Measurements from ENCODE around the gene SFSWAP.
"Not testable (repeated sequence)": the region's sequence is repeated elsewhere in the genome, so short reads cannot be mapped to it uniquely, and the experiment has no call there.

SFSWAP gene

GRCh38 chr12:131680392-131681256, 30.3 kb upstream of the SFSWAP start:
- H4K91ac ChIP-seq (ENCODE audit: low read depth, low read length, poor library complexity); H3K9ac ChIP-seq (ENCODE audit: low read depth, low read length, poor library complexity); H3K4me2 ChIP-seq (ENCODE audit: insufficient read depth, low read length, poor library complexity, severe bottlenecking); H3K79me1 ChIP-seq (ENCODE audit: low read depth, low read length); H3K36me3 ChIP-seq (replicated peaks in 1 of 2; ENCODE audit: control insufficient read depth in 2 of 2, insufficient read depth in 2 of 2, low read length in 2 of 2); H3K4me1 ChIP-seq (ENCODE audit: control insufficient read depth in 2 of 2, insufficient read depth in 1 of 2, low read depth in 1 of 2, low read length in 2 of 2); H3K27ac ChIP-seq (replicated peaks; ENCODE audit: low read length); H3K27me3 ChIP-seq (ENCODE audit: control insufficient read depth in 3 of 3, insufficient read depth in 3 of 3, low read depth in 1 of 3, low read length in 3 of 3); H2AFZ ChIP-seq (ENCODE audit: low read length); H2BK15ac ChIP-seq (ENCODE audit: low read length); H3K9me3 ChIP-seq (replicated peaks in 1 of 2; ENCODE audit: control insufficient read depth in 2 of 2, insufficient read depth in 1 of 2, low read depth in 1 of 2, low read length in 2 of 2); H2AK5ac ChIP-seq (ENCODE audit: low read depth, low read length); H3K4ac ChIP-seq (ENCODE audit: low read length); H2BK120ac ChIP-seq (ENCODE audit: low read depth, low read length); DNase-seq (ENCODE audit: low spot score); H3K14ac ChIP-seq (ENCODE audit: low read length); H2BK5ac ChIP-seq (ENCODE audit: low read length); H3K18ac ChIP-seq (ENCODE audit: low read length); H3K23ac ChIP-seq (ENCODE audit: low read depth, low read length, poor library complexity); H3K4me3 ChIP-seq (ENCODE audit: low read length in 2 of 2); H2BK12ac ChIP-seq (ENCODE audit: low read length); H4K8ac ChIP-seq (ENCODE audit: low read depth, low read length): not testable (repeated sequence)
- no CpG with 5 or more reads among the region's 18 CpGs for WGBS, 2 donors (ENCODE audit: extremely low coverage in 2 of 2, insufficient read length in 2 of 2, insufficient replicate concordance in 1 of 2)

GRCh38 chr12:131681257-131681620, 29.7 kb upstream of the SFSWAP start:
- Histone ChIP-seq H3K79me1 (ENCODE audit: low read depth, low read length) (no peaks in the 10 kb centered on the region), H3K14ac (ENCODE audit: low read length) (no peak overlapping the region), H3K27me3 (ENCODE audit: control insufficient read depth in 3 of 3, insufficient read depth in 3 of 3, low read depth in 1 of 3, low read length in 3 of 3) (no peaks in the 10 kb centered on the region), H3K4me1 (ENCODE audit: control insufficient read depth in 2 of 2, insufficient read depth in 1 of 2, low read depth in 1 of 2, low read length in 2 of 2) (peaks cover 3 to 7% of the 10 kb centered on the region in 2 donors), H3K9ac (ENCODE audit: low read depth, low read length, poor library complexity) (no peak overlapping the region), H2BK120ac (ENCODE audit: low read depth, low read length) (no peak overlapping the region), H3K23ac (ENCODE audit: low read depth, low read length, poor library complexity) (no peak overlapping the region), H3K18ac (ENCODE audit: low read length) (no peak overlapping the region), H4K91ac (ENCODE audit: low read depth, low read length, poor library complexity) (no peak overlapping the region), H3K4ac (ENCODE audit: low read length) (no peak overlapping the region), H2BK5ac (ENCODE audit: low read length) (no peak overlapping the region), H3K4me3 (ENCODE audit: low read length in 2 of 2) (no peak overlapping the region), H3K27ac (replicated peaks; ENCODE audit: low read length) (no peak overlapping the region), H3K9me3 (replicated peaks in 1 of 2; ENCODE audit: control insufficient read depth in 2 of 2, insufficient read depth in 1 of 2, low read depth in 1 of 2, low read length in 2 of 2) (peaks cover 0 to 2% of the 10 kb centered on the region in 2 donors), H4K8ac (ENCODE audit: low read depth, low read length) (no peak overlapping the region), H3K36me3 (replicated peaks in 1 of 2; ENCODE audit: control insufficient read depth in 2 of 2, insufficient read depth in 2 of 2, low read length in 2 of 2) (peaks cover 0 to 2% of the 10 kb centered on the region in 2 donors), H2AK5ac (ENCODE audit: low read depth, low read length) (no peak overlapping the region), H2AFZ (ENCODE audit: low read length) (no peak overlapping the region), H2BK12ac (ENCODE audit: low read length) (no peak overlapping the region), H3K4me2 (ENCODE audit: insufficient read depth, low read length, poor library complexity, severe bottlenecking) (no peak overlapping the region), H2BK15ac (ENCODE audit: low read length) (no peak overlapping the region)
- WGBS, 2 donors (ENCODE audit: extremely low coverage in 2 of 2, insufficient read length in 2 of 2, insufficient replicate concordance in 1 of 2), result no CpG with 5 or more reads among the region's 5 CpGs
- no peak for DNase-seq (ENCODE audit: low spot score)

- H4K91ac ChIP-seq (ENCODE audit: low read depth, low read length, poor library complexity); H3K79me1 ChIP-seq (ENCODE audit: low read depth, low read length); H3K4ac ChIP-seq (ENCODE audit: low read length); H3K4me1 ChIP-seq (ENCODE audit: control insufficient read depth in 2 of 2, insufficient read depth in 1 of 2, low read depth in 1 of 2, low read length in 2 of 2); H4K8ac ChIP-seq (ENCODE audit: low read depth, low read length); H3K36me3 ChIP-seq (replicated peaks in 1 of 2; ENCODE audit: control insufficient read depth in 2 of 2, insufficient read depth in 2 of 2, low read length in 2 of 2); H3K4me3 ChIP-seq (ENCODE audit: low read length in 2 of 2); H3K9ac ChIP-seq (ENCODE audit: low read depth, low read length, poor library complexity); H3K9me3 ChIP-seq (replicated peaks in 1 of 2; ENCODE audit: control insufficient read depth in 2 of 2, insufficient read depth in 1 of 2, low read depth in 1 of 2, low read length in 2 of 2); H3K4me2 ChIP-seq (ENCODE audit: insufficient read depth, low read length, poor library complexity, severe bottlenecking); H3K27me3 ChIP-seq (ENCODE audit: control insufficient read depth in 3 of 3, insufficient read depth in 3 of 3, low read depth in 1 of 3, low read length in 3 of 3); H3K18ac ChIP-seq (ENCODE audit: low read length); H2BK15ac ChIP-seq (ENCODE audit: low read length); H3K27ac ChIP-seq (replicated peaks; ENCODE audit: low read length); H2BK5ac ChIP-seq (ENCODE audit: low read length); H2BK12ac ChIP-seq (ENCODE audit: low read length); H2BK120ac ChIP-seq (ENCODE audit: low read depth, low read length); H3K23ac ChIP-seq (ENCODE audit: low read depth, low read length, poor library complexity): not testable (repeated sequence)
- Histone ChIP-seq H3K14ac (ENCODE audit: low read length) (peak overlapping the region; percentile 56), H2AK5ac (ENCODE audit: low read depth, low read length) (peak overlapping the region; percentile 37), H2AFZ (ENCODE audit: low read length) (peak overlapping the region; percentile 51)
- WGBS, 2 donors (ENCODE audit: extremely low coverage in 2 of 2, insufficient read length in 2 of 2, insufficient replicate concordance in 1 of 2), result no CpG with 5 or more reads among the region's 25 CpGs
- DNase-seq (ENCODE audit: low spot score), result peak; percentile 46
Observed at GRCh38 chr12:131681746-131682509, 29.0 kb upstream of the SFSWAP start.

GRCh38 chr12:131682510-131682895, 28.4 kb upstream of the SFSWAP start:
- Histone ChIP-seq H3K36me3 (replicated peaks in 1 of 2; ENCODE audit: control insufficient read depth in 2 of 2, insufficient read depth in 2 of 2, low read length in 2 of 2) (peaks cover 0 to 2% of the 10 kb centered on the region in 2 donors), H3K27ac (replicated peaks; ENCODE audit: low read length) (no peak overlapping the region), H3K9me3 (replicated peaks in 1 of 2; ENCODE audit: control insufficient read depth in 2 of 2, insufficient read depth in 1 of 2, low read depth in 1 of 2, low read length in 2 of 2) (peaks cover 0 to 2% of the 10 kb centered on the region in 2 donors), H3K14ac (ENCODE audit: low read length) (peak overlapping the region; percentile 59), H2BK15ac (ENCODE audit: low read length) (no peak overlapping the region), H2BK5ac (ENCODE audit: low read length) (no peak overlapping the region), H3K4me3 (ENCODE audit: low read length in 2 of 2) (peak overlapping the region in 1 of 2 donors; percentile 15), H2BK12ac (ENCODE audit: low read length) (no peak overlapping the region), H3K23ac (ENCODE audit: low read depth, low read length, poor library complexity) (no peak overlapping the region), H3K4ac (ENCODE audit: low read length) (no peak overlapping the region), H3K9ac (ENCODE audit: low read depth, low read length, poor library complexity) (no peak overlapping the region), H3K4me1 (ENCODE audit: control insufficient read depth in 2 of 2, insufficient read depth in 1 of 2, low read depth in 1 of 2, low read length in 2 of 2) (peaks cover 3 to 7% of the 10 kb centered on the region in 2 donors), H4K8ac (ENCODE audit: low read depth, low read length) (no peak overlapping the region), H4K91ac (ENCODE audit: low read depth, low read length, poor library complexity) (no peak overlapping the region), H2AFZ (ENCODE audit: low read length) (peak overlapping the region; percentile 51), H3K79me1 (ENCODE audit: low read depth, low read length) (no peaks in the 10 kb centered on the region), H3K27me3 (ENCODE audit: control insufficient read depth in 3 of 3, insufficient read depth in 3 of 3, low read depth in 1 of 3, low read length in 3 of 3) (no peaks in the 10 kb centered on the region), H3K18ac (ENCODE audit: low read length) (peak overlapping the region; percentile 0), H2BK120ac (ENCODE audit: low read depth, low read length) (no peak overlapping the region), H3K4me2 (ENCODE audit: insufficient read depth, low read length, poor library complexity, severe bottlenecking) (no peak overlapping the region), H2AK5ac (ENCODE audit: low read depth, low read length) (no peak overlapping the region)
- WGBS, 2 donors (ENCODE audit: extremely low coverage in 2 of 2, insufficient read length in 2 of 2, insufficient replicate concordance in 1 of 2), result 100% methylated on average over 1 of the region's 10 CpGs; no CpG with 5 or more reads in 1 of the 2 donors
- DNase-seq (ENCODE audit: low spot score), result no peak

Data from neuronal stem cell (in vitro differentiated cells).